ENCODE results near the gene LBH.

LBH gene

GRCh38 chr2:30248791-30249190, 17.5 kb downstream of the LBH start:
- TF ChIP-seq, protein P1, sequence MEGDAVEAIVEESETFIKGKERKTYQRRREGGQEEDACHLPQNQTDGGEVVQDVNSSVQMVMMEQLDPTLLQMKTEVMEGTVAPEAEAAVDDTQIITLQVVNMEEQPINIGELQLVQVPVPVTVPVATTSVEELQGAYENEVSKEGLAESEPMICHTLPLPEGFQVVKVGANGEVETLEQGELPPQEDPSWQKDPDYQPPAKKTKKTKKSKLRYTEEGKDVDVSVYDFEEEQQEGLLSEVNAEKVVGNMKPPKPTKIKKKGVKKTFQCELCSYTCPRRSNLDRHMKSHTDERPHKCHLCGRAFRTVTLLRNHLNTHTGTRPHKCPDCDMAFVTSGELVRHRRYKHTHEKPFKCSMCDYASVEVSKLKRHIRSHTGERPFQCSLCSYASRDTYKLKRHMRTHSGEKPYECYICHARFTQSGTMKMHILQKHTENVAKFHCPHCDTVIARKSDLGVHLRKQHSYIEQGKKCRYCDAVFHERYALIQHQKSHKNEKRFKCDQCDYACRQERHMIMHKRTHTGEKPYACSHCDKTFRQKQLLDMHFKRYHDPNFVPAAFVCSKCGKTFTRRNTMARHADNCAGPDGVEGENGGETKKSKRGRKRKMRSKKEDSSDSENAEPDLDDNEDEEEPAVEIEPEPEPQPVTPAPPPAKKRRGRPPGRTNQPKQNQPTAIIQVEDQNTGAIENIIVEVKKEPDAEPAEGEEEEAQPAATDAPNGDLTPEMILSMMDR (IDR thresholded peaks at IDR 0.05; ENCODE audit: low read depth, low read length) = no peak
- no peak overlapping the region for H3K4me3 ChIP-seq (replicated peaks in 1 of 2; ENCODE audit: low read depth in 2 of 2, low read length in 2 of 2)
- no peak for DNase-seq (ENCODE audit: low read depth in 2 of 2)

DNA sequence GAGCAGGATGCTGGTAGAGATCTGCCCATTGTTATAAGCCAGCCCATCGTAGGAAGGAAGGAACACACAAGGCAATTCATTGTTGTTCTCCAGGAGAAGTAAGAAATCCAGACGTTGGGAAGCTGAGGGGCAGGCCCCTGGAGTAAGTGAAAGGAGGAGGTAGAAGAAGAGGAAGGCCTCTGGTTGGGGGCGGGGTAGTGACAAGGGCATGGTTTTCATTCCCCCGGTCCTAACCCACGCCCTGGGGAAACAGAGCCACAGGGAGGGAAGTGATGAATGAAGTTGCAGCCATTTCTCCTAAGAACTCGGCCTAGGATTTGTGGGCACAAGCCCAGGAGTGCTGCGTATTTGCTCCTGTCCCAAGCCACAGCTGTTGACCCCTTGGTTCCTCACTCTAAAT, 18.0 kb downstream of the LBH start:
- no peak overlapping the region for H3K4me3 ChIP-seq (replicated peaks in 1 of 2; ENCODE audit: low read depth in 2 of 2, low read length in 2 of 2)
- DNase-seq (ENCODE audit: low read depth in 2 of 2) = no peak
- TF ChIP-seq, protein P1 (IDR thresholded peaks at IDR 0.05; ENCODE audit: low read depth, low read length) = no peak

DNA sequence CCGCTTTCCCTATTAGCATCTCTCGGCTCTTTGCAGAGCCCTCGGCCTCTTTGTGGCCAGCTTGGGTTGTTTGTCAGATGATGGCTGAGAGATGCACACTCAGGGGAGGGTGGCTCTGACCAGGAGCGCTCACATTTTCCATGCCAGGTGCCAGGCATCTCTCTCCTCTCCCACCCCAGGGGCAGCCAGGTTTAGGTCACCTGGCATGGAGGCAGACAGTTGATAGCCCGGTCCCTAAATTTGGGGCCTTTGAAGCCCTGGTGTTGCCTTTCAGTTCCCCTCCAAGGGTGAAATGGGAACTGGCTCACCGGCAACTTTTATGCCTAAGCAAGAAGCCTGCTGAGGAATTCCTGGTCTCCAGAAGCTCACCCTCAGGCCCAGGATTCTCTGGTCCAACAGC, 19.1 kb downstream of the LBH start:
- DNase-seq (ENCODE audit: low read depth in 2 of 2) = no peak
- H3K4me3 ChIP-seq (replicated peaks in 1 of 2; ENCODE audit: low read depth in 2 of 2, low read length in 2 of 2) = no peak overlapping the region
- TF ChIP-seq, protein P1 (IDR thresholded peaks at IDR 0.05; ENCODE audit: low read depth, low read length) = no peak

- TF ChIP-seq, protein P1 (IDR thresholded peaks at IDR 0.05; ENCODE audit: low read depth, low read length) = no peak
- peak; percentile 85 to 97 for DNase-seq (ENCODE audit: low read depth in 2 of 2)
- H3K4me3 ChIP-seq (replicated peaks in 1 of 2; ENCODE audit: low read depth in 2 of 2, low read length in 2 of 2) = no peak overlapping the region
Observed at GRCh38 chr2:30252723-30253701, 21.7 kb downstream of the LBH start.

DNA sequence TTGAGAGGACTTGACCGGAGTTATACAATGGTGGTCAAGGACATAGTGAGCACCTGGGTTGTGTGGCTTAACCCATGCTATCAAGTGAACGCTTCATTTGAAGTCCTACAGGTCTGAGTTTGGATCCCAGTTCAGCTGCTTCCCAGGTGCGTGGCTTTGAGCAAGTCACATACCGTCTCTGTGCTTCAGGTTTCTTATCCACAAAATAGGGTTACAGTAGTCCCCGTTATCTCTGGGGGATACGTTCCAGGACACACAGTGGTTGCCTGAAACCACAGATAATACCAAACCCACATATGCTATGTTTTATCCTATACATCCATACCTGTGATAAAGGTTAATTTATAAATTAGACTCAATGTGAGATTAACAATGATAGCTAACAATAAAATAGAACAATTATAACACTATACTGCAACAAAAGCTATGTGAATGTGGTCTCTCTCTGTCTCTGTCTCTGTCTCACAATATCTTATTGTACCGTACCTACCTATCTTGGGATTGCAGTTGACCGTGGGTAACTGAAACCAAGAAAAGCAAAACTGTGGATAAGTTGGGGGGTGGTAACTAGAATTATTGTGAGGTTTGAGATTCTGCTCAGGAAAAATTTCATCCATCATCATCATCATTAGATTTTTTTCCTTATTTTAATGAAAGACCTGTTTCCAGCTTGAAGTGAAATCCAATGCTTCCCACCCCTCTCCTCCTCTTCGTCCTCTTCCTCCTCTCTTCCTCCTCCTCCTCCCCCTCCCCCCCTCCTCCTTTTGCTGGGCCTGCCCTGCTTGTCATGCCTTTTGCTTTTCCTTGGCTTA, 22.7 kb downstream of the LBH start:
- no peak overlapping the region for H3K4me3 ChIP-seq (replicated peaks in 1 of 2; ENCODE audit: low read depth in 2 of 2, low read length in 2 of 2)
- no peak for DNase-seq (ENCODE audit: low read depth in 2 of 2)
- TF ChIP-seq, protein P1 (IDR thresholded peaks at IDR 0.05; ENCODE audit: low read depth, low read length) = no peak

DNA sequence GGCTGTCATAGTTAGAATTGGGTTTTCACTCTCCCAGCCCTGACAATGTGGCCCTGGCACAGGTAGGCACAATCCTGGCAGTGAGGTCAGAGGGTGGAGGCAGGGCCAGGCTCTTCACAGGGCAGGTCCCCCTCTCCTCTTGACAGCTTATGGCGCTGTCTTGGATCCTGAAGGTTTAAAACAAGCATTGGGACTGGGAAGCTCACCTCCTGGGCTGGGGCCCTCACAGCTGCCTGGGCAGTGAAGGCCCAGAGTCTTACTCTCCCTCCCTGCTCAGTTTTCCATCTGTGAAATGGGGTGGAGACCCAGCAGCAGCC, 23.3 kb downstream of the LBH start:
- no peak overlapping the region for H3K4me3 ChIP-seq (replicated peaks in 1 of 2; ENCODE audit: low read depth in 2 of 2, low read length in 2 of 2)
- TF ChIP-seq, protein P1 (IDR thresholded peaks at IDR 0.05; ENCODE audit: low read depth, low read length) = no peak
- no peak for DNase-seq (ENCODE audit: low read depth in 2 of 2)
